Heart left ventricle (tissue), 16 donors: Measurements from ENCODE around the gene LANCL2. TPM values are rescaled to one million over a fixed set of nuclear protein-coding genes. Genes with fewer than 3 reads are reported as not detected.
A peak's percentile ranks its signal among the peaks of the same experiment; 100 is the strongest.
"Not testable (repeated sequence)": the region's sequence is repeated elsewhere in the genome, so short reads cannot be mapped to it uniquely, and the experiment has no call there.

Experiments
- ATAC-seq, 4 donors: fragments of 200-7000 bp; cut with Tn5 transposase; one replicate each; pipeline ENCODE4 v1.9.1; 2020 to 2022; ENCODE audit warnings: moderate library complexity in 4 of 4, mild to moderate bottlenecking in 3 of 4, moderate number of reproducible peaks in 1 of 4
- DNase-seq, 5 donors: peaks; one replicate each; pipeline ENCODE4 v3.0.0-alpha.2; 2020
- H3K27ac ChIP-seq, 12 donors: fragments of 200-600 bp; sonication (generic) in 4 of 12; one replicate each; pipeline versions ENCODE4 v1.5.0 to v1.8.0; 2016 to 2022; ENCODE audit warnings: mild to moderate bottlenecking in 2 of 12
- H3K27me3 ChIP-seq, 9 donors: fragments of 200-600 bp; sonication (generic) in 2 of 9; one replicate each; pipeline versions ENCODE4 v1.5.1 to v1.8.0; 2016 to 2022; ENCODE audit warnings: mild to moderate bottlenecking in 3 of 9
- H3K36me3 ChIP-seq, 9 donors: fragments of 200-600 bp; sonication (generic) in 2 of 9; one replicate each; pipeline versions ENCODE4 v1.5.0 to v1.8.0; 2018 to 2022; ENCODE audit warnings: mild to moderate bottlenecking in 2 of 9
- H3K4me1 ChIP-seq, 12 donors: fragments of 200-600 bp; sonication (generic) in 4 of 12; one replicate each; pipeline versions ENCODE4 v1.5.0 to v1.8.0; 2016 to 2022; ENCODE audit warnings: mild to moderate bottlenecking in 3 of 12
- H3K4me3 ChIP-seq, 12 donors: fragments of 200-600 bp; sonication (generic) in 4 of 12; one replicate each; pipeline versions ENCODE4 v1.5.0 to v1.8.0; 2017 to 2022; ENCODE audit warnings: mild to moderate bottlenecking in 9 of 12, moderate library complexity in 4 of 12
- H3K9me3 ChIP-seq, 12 donors: fragments of 200-600 bp; sonication (generic) in 4 of 12; one replicate each; pipeline versions ENCODE4 v1.5.0 to v1.8.0; 2016 to 2022; ENCODE audit warnings: mild to moderate bottlenecking in 1 of 12
- CTCF ChIP-seq, 12 donors: fragments of 200-600 bp; sonication (generic) in 4 of 12; IDR thresholded peaks; one replicate each; pipeline versions ENCODE4 v1.5.0 to v1.8.0; 2018 to 2022; ENCODE audit warnings: antibody characterized with exemption in 12 of 12, mild to moderate bottlenecking in 5 of 12
- POLR2A ChIP-seq, 2 donors: fragments of 450-650 bp; IDR thresholded peaks; one replicate each; pipeline ENCODE4 v1.6.1; 2017; ENCODE audit warnings: antibody characterized with exemption in 2 of 2, mild to moderate bottlenecking in 2 of 2, moderate library complexity in 2 of 2
- WGBS, 4 donors: extraction: QIAGEN DNeasy Blood & Tissue Kit in 2 of 4; methylation state at CpG; one replicate each; pipeline versions ENCODE4 v1.1.5 to v1.1.7; 2013 to 2018; 5-methylcytosine and 5-hydroxymethylcytosine counted together
- intact Hi-C, 10 donors: fragments of 100-400 bp; cut with DNase I; formaldehyde crosslinking; loops; one replicate each; pipeline versions ENCODE4 v1.11.1 to v1.14.2; 2022
- polyA plus RNA-seq, 2 donors: library from polyadenylated mRNA; stranded (reverse); fragments of 200-250 nt; gene quantifications; one replicate each; pipeline ENCODE4 v1.2.3, GENCODE V29; 2013
- total RNA-seq, 9 donors: library from RNA; depleted of rRNA in 2 of 9; stranded (reverse); fragments of >200 nt in 2 of 9; fragmentation: NEBNext Ultra II Directional in 3 of 9; extraction: Animal tissue kit (Norgen Biotek cat#: 25700) in 3 of 9; gene quantifications; one replicate each; pipeline versions ENCODE4 v1.1.0 to v1.2.4, GENCODE V29; 2016 to 2023
- donor health status: ischemic (EF 13 %, LVEDD 7.1; RV severe dilation, severe dysfunction).
- donor health status: healthy with polysubstance abuse.
- donor health status: DM: no; HTN: yes; CAD: no.
- donor health status: DM: no; HTN: no; CAD: no.
- donor health status: ischemic (EF 25% LVEDD 6.9; RV normal size, moderate dysfunction).
- donor health status: ischemic (EF 25% LVEDD 5.7; RV mildly dilated, moderate dysfunction).
- donor health status: healthy.
- donor health status: DM: yes; HTN: yes; CAD: no.
- donor health status: ischemic (EF 35%, LVEDD 5.7; RV mildly dilated, moderate dysfunction).
- donor health status: nonischemic (EF 11% LVEDD 7.7; RV severe dilation, severe dysfunction).
- donor health status: DM: yes; HTN: yes; CAD: no.
- donor health status: PGD.
- donor health status: ischemic (EF 29% LVEDD 5.4; RV normal size, mild dysfunction).
- donor health status: nonischemic (EF 23%, LVEDD 6.1; RV moderate dilation, normal function).

The LANCL2 gene
- total and polyA plus RNA-seq, 11 donors: 2.6 to 10.3 (median 8.0) TPM

GRCh38 chr7:55410667-55411239 lies 45.6 kb downstream of the LANCL2 start:
- WGBS, 4 donors: 80 to 90% (median 87%) methylated on average over 4 of the region's 4 CpGs
- H3K36me3 ChIP-seq: peaks cover 0 to 36% (median 12%) of the 10 kb centered on the region in 9 donors
- DNase-seq (no peak), ATAC-seq (no peak)
- intact Hi-C loops: loop anchor here in 2 of 10 donors (10.0 kb wide), 1 partner anchor 636 kb away; no protein-coding TSS in a partner anchor
- TF ChIP-seq CTCF (IDR thresholded peaks at IDR 0.05) (no peak), POLR2A (IDR thresholded peaks at IDR 0.05) (no peak)
- no peaks in the 10 kb centered on the region for H3K4me1 ChIP-seq
- H3K27ac ChIP-seq: no peak overlapping the region
- H3K4me3 ChIP-seq: no peak overlapping the region
- no peaks in the 10 kb centered on the region for H3K9me3 ChIP-seq
- H3K27me3 ChIP-seq: no peaks in the 10 kb centered on the region

- WGBS, 4 donors: 95 to 96% (median 95%) methylated on average over 12 of the region's 12 CpGs
- Histone ChIP-seq H3K27ac (no peak overlapping the region), H3K4me3 (no peak overlapping the region), H3K27me3 (no peaks in the 10 kb centered on the region), H3K9me3 (no peaks in the 10 kb centered on the region), H3K36me3 (peaks cover 0 to 31% (median 8%) of the 10 kb centered on the region in 9 donors), H3K4me1 (no peaks in the 10 kb centered on the region)
- DNase-seq (no peak), ATAC-seq (no peak)
- TF ChIP-seq POLR2A (IDR thresholded peaks at IDR 0.05) (no peak), CTCF (IDR thresholded peaks at IDR 0.05) (no peak)
- intact Hi-C loops: loop anchor here in 3 of 10 donors (2.0 to 10.0 kb wide), 2 partner anchors 131 to 637 kb away; no protein-coding TSS in a partner anchor
Observed at GRCh38 chr7:55411844-55412243, 46.7 kb downstream of the LANCL2 start.

- DNase-seq: no peak
- intact Hi-C loops: loop anchor here in 3 of 10 donors (2.0 to 10.0 kb wide), 2 partner anchors 133 to 639 kb away; no protein-coding TSS in a partner anchor
- H3K27ac ChIP-seq: no peak overlapping the region
- no peak for ATAC-seq
- H3K27me3 ChIP-seq: no peaks in the 10 kb centered on the region
- no peaks in the 10 kb centered on the region for H3K4me1 ChIP-seq
- H3K9me3 ChIP-seq: no peaks in the 10 kb centered on the region
- H3K4me3 ChIP-seq: no peak overlapping the region
- H3K36me3 ChIP-seq: peaks cover 0 to 22% (median 8%) of the 10 kb centered on the region in 9 donors
- WGBS, 4 donors: 61 to 87% (median 76%) methylated on average over 3 of the region's 3 CpGs
- TF ChIP-seq CTCF (IDR thresholded peaks at IDR 0.05): no peak
- no peak for TF ChIP-seq POLR2A (IDR thresholded peaks at IDR 0.05)
Observed at GRCh38 chr7:55413442-55413841, 48.3 kb downstream of the LANCL2 start.

- ATAC-seq (peak in 3 of 4 donors; percentile 77 to 85 (median 82)), DNase-seq (peak; percentile 72 to 87 (median 77))
- TF ChIP-seq CTCF (IDR thresholded peaks at IDR 0.05): peak; percentile 73 to 89 (median 84)
- TF ChIP-seq POLR2A (IDR thresholded peaks at IDR 0.05): no peak
- no peaks in the 10 kb centered on the region for H3K27me3 ChIP-seq
- H3K27ac ChIP-seq: no peak overlapping the region
- no peak overlapping the region for H3K4me3 ChIP-seq
- intact Hi-C loops: loop anchor here in 8 of 10 donors (1.0 to 10.0 kb wide), 5 partner anchors 132 to 643 kb away; no protein-coding TSS in a partner anchor
- no peaks in the 10 kb centered on the region for H3K4me1 ChIP-seq
- no peaks in the 10 kb centered on the region for H3K9me3 ChIP-seq
- peaks cover 0 to 22% (median 8%) of the 10 kb centered on the region in 9 donors for H3K36me3 ChIP-seq
- WGBS, 4 donors: 41 to 53% (median 45%) methylated on average over 6 of the region's 6 CpGs
Observed at GRCh38 chr7:55415173-55415778, 50.1 kb downstream of the LANCL2 start.

GRCh38 chr7:55417456-55417855 lies 52.3 kb downstream of the LANCL2 start:
- intact Hi-C loops: loop anchor here in 4 of 10 donors (2.0 to 10.0 kb wide), 3 partner anchors 137 to 645 kb away; no protein-coding TSS in a partner anchor
- H3K4me1 ChIP-seq, H3K9me3 ChIP-seq, H3K27me3 ChIP-seq, H3K4me3 ChIP-seq, ATAC-seq, H3K27ac ChIP-seq, DNase-seq: not testable (repeated sequence)
- WGBS, 4 donors: 95 to 98% (median 95%) methylated on average over 4 of the region's 4 CpGs
- peaks cover 0 to 11% (median 0%) of the 10 kb centered on the region in 9 donors for H3K36me3 ChIP-seq
